ENCODE results near the gene TANK. TPM values are rescaled to one million over a fixed set of nuclear protein-coding genes. Genes with fewer than 3 reads are reported as not detected.

The TANK gene
- total RNA-seq, 3 donors from 2014 or later (not counting 1 experiment from before 2014, with no cell fraction given) = 68.9 to 121 (median 76.1) TPM

DNA sequence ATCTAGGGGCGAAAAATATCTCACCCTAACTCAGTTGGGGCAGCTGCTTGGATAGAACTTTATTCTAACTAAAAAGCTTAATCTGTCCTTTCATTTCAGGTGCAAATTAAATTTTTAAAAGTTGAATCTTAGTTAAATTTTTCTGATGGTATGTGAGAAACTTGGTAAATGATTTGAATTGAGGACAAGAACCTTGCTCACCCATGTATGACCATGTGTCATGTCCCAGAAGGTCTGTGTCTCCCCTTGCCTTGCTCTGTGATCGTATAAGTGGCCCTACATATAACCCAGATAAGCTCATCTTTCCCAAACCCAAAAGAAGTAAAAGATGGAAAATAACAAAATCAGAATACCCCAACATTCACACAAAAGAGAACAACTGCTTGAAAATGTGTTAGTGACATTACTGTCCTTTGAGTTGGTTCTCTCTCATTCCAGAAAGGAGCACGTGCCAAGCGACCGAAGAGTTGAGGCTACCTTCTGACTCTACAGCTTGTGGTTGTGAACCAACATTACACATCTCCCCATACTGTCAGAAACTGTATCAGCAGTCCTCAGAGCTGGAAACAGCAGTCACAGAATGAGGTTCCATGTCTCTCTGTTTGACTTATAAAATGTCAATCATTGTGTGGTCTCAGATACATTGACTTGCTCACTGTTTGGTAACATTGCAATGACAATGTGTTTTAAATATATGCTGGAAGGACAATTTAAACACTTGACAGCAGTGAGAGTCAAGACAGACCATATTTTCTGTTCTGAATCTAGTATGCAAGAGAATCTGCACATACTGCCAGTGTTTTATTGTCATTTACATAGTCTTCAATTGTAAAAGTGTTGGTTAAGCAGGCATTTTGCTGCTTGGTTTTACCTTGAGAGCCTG lies 46.3 kb upstream of the TANK start:
- H3K9me3 Mint-ChIP-seq = no peaks in the 10 kb centered on the region
- H3K27me3 ChIP-seq (ENCODE audit: control insufficient read depth, insufficient read depth, low read length) = no peaks in the 10 kb centered on the region
- H3K27me3 Mint-ChIP-seq (ENCODE audit: low read depth in 2 of 2) = peaks cover 15 to 20% of the 10 kb centered on the region in 2 donors
- no peaks in the 10 kb centered on the region for H3K36me3 Mint-ChIP-seq
- H3K27ac Mint-ChIP-seq = no peak overlapping the region
- WGBS (ENCODE audit: insufficient coverage) = 77% methylated on average over 5 of the region's 5 CpGs
- H3K4me3 ChIP-seq (ENCODE audit: low read length) = no peak overlapping the region
- intact Hi-C loops (cut with micrococcal nuclease) = no loop called here
- TF ChIP-seq, protein P1, sequence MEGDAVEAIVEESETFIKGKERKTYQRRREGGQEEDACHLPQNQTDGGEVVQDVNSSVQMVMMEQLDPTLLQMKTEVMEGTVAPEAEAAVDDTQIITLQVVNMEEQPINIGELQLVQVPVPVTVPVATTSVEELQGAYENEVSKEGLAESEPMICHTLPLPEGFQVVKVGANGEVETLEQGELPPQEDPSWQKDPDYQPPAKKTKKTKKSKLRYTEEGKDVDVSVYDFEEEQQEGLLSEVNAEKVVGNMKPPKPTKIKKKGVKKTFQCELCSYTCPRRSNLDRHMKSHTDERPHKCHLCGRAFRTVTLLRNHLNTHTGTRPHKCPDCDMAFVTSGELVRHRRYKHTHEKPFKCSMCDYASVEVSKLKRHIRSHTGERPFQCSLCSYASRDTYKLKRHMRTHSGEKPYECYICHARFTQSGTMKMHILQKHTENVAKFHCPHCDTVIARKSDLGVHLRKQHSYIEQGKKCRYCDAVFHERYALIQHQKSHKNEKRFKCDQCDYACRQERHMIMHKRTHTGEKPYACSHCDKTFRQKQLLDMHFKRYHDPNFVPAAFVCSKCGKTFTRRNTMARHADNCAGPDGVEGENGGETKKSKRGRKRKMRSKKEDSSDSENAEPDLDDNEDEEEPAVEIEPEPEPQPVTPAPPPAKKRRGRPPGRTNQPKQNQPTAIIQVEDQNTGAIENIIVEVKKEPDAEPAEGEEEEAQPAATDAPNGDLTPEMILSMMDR (IDR thresholded peaks at IDR 0.05) = no peak
- no peaks in the 10 kb centered on the region for H3K4me1 ChIP-seq (ENCODE audit: control insufficient read depth, insufficient read depth, low read length)
- H3K36me3 ChIP-seq (ENCODE audit: control insufficient read depth, insufficient read depth, low read length) = no peaks in the 10 kb centered on the region
- ATAC-seq (no peak), DNase-seq (no peak)
- no peak overlapping the region for H3K27ac ChIP-seq (ENCODE audit: low read length)
- no peak overlapping the region for H3K4me3 Mint-ChIP-seq
- H3K4me1 Mint-ChIP-seq = no peaks in the 10 kb centered on the region
- no peaks in the 10 kb centered on the region for H3K9me3 ChIP-seq (ENCODE audit: control insufficient read depth, insufficient read depth, low read length)

DNA sequence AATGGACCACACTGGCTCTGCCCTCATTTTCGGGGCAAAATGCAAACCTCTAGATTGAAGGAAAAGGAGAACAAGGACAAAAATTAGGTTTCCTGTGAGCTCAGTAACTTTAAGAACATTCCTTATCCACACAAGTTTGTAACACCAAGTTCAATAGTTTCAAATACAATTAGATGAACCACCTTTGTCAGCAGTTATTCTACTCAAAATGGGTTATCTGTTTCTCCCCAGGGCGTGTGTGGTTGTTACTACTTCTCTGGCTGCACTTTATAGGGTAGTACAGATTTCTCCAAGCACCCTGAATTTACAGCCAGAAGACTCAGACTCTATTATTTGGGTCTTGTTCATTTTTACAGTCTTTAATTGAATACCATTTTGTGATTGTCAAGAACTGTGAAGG lies 45.0 kb upstream of the TANK start:
- no peak for ATAC-seq
- H3K27ac Mint-ChIP-seq = no peak overlapping the region
- no peaks in the 10 kb centered on the region for H3K9me3 ChIP-seq (ENCODE audit: control insufficient read depth, insufficient read depth, low read length)
- H3K4me3 Mint-ChIP-seq = no peak overlapping the region
- H3K4me1 ChIP-seq (ENCODE audit: control insufficient read depth, insufficient read depth, low read length) = no peaks in the 10 kb centered on the region
- no peak overlapping the region for H3K27ac ChIP-seq (ENCODE audit: low read length)
- no peaks in the 10 kb centered on the region for H3K36me3 Mint-ChIP-seq
- DNase-seq = no peak
- no peak overlapping the region for H3K4me3 ChIP-seq (ENCODE audit: low read length)
- intact Hi-C loops (cut with micrococcal nuclease) = no loop called here
- H3K9me3 Mint-ChIP-seq = no peaks in the 10 kb centered on the region
- WGBS (ENCODE audit: insufficient coverage) = 92% methylated on average over 2 of the region's 2 CpGs
- H3K36me3 ChIP-seq (ENCODE audit: control insufficient read depth, insufficient read depth, low read length) = no peaks in the 10 kb centered on the region
- H3K27me3 Mint-ChIP-seq (ENCODE audit: low read depth in 2 of 2) = peaks cover 15 to 20% of the 10 kb centered on the region in 2 donors
- no peaks in the 10 kb centered on the region for H3K27me3 ChIP-seq (ENCODE audit: control insufficient read depth, insufficient read depth, low read length)
- H3K4me1 Mint-ChIP-seq = no peaks in the 10 kb centered on the region
- TF ChIP-seq, protein P1 (IDR thresholded peaks at IDR 0.05) = no peak

DNA sequence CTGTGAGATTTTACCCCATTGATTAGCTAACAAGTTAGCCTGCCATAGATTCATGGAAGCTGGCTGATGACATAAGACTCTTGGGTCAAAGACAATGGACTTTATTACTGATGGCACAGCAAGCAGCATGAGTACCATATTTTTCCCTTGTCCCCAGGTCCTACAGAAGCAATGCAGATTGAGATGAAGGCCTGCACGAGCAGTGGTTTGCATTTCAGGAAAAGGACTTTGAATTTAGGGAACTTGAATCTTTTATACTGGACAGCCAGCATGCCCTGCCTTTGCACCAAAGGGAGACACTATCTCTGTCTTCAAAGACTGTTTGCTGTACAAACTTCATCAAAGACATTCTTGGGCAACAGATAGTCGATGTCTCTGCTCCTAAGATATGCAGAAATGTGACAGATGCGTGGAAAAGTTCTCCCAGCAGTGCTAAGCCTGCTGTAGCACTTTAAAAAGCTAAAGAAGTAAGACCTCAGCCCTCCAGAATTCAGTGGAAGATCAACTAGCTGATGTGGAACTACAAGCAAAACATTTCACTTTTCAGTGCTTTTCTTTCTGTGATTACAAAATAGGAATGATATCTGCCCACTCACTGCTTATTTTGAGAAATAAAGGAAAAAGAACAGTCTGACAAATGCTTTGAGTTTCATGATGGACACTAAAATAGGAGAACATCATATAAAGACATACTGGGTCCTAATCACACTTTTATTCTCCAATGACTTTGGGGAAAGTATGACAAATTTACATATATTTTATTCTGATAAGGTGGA lies 44.4 kb upstream of the TANK start:
- Histone ChIP-seq H3K36me3 (ENCODE audit: control insufficient read depth, insufficient read depth, low read length) (no peaks in the 10 kb centered on the region), H3K27ac (ENCODE audit: low read length) (no peak overlapping the region), H3K9me3 (ENCODE audit: control insufficient read depth, insufficient read depth, low read length) (no peaks in the 10 kb centered on the region), H3K4me1 (ENCODE audit: control insufficient read depth, insufficient read depth, low read length) (no peaks in the 10 kb centered on the region), H3K27me3 (ENCODE audit: control insufficient read depth, insufficient read depth, low read length) (no peaks in the 10 kb centered on the region), H3K4me3 (ENCODE audit: low read length) (no peak overlapping the region)
- Mint-ChIP-seq H3K4me3 (no peak overlapping the region), H3K4me1 (no peaks in the 10 kb centered on the region), H3K9me3 (no peaks in the 10 kb centered on the region), H3K27me3 (ENCODE audit: low read depth in 2 of 2) (peaks cover 15 to 20% of the 10 kb centered on the region in 2 donors), H3K27ac (no peak overlapping the region), H3K36me3 (no peaks in the 10 kb centered on the region)
- TF ChIP-seq, protein P1 (IDR thresholded peaks at IDR 0.05) = no peak
- no peak for ATAC-seq
- 78% methylated on average over 3 of the region's 3 CpGs for WGBS (ENCODE audit: insufficient coverage)
- intact Hi-C loops (cut with micrococcal nuclease) = no loop called here
- DNase-seq = no peak
